GM21367 (cell line): ENCODE results near the gene GNB3.

Source experiments
- ATAC-seq: cut with Tn5 transposase; IDR thresholded peaks from one replicate; pipeline ENCODE4 v1.9.1; 2021; ENCODE audit not compliant: unreplicated experiment

GNB3 gene

DNA sequence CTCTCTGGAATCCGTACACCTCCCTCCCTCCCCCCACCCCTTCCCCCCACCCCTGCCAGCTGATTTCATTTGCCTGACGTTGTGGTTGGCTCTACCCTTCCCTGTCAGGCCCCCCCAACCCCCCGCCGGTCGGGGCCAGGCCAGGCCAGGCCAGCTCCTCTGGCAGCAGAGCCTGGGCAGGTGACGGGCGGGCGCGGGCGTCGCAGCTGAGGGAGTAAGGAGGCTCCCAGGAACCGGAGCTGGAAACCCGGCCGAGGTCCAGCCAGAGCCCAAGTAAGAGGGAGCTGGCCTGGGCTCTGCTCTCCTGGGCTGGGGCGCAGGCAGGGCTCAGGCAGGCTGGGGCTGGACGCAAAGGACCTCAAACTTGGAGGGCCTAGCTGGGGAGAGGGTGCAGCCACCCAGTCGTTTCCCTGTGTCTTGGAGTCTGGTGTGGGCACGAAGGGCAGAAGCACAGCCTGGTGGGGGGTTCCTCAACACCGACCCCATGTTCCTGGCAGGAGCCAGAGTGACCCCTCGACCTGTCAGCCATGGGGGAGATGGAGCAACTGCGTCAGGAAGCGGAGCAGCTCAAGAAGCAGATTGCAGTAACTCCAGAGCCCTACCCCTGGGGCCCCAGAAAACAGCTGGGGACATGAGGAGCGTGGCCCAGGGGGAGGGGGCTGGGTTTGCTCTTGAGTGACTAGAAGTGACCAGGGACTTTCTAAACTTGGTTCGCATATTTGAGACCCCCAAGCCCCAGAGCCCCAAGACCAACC is at the start of gene GNB3:
GNB3 (plus strand) TSS at position 165 of the 755 bp plus-strand sequence; CDS start at position 528, 363 bp downstream.
- no peak for ATAC-seq

DNA sequence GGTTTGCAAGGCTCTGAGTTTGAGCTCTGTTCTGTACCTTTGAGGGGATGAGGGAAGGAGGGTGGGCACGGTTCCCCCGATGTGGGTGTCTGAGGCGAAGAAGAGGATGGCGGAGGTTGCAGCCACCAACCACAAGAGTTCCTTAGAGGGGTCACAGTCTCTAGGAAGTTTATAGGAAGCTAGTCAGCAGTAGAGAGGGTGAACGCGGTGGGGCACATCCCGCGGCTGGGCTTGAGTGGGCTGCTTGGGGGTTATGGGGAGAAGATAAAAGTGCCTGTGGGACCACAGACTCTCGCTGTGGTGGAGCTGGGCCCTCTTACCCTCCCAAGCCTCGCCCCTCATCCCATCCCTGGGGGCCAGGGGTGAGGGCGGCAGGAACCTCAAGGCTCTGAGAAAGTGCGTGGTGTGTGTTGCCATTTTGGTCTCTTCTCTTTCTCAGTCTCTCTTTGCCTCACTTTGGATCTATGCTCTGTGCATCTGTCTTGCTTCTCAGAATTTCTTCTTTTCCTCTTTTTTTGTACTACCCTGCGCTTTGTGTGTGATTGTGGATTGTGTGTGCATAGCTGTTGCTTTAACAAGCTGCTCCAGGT is 48.7 kb upstream of the GNB3 start:
- no peak for ATAC-seq

GRCh38 chr12:6792522-6793201 is 48.1 kb upstream of the GNB3 start:
- no peak for ATAC-seq

DNA sequence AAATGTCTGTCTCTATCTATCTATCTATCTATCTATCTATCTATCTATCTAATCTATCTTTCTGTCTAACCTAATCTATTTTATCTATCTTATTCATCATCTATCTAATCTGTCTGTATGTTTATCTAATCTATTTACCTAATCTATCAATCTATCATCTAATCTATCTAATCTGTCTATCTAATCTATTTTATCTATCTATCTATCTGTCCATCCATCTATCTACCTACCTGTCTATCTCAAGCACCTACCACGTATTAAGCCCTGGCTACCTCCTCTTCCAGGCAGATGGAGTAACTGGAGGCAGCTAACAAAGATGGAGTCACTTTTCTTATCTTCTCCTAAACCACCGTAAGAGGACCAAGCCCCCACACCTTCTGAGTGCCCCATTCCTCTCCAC is 45.6 kb upstream of the GNB3 start:
- ATAC-seq, result no peak

DNA sequence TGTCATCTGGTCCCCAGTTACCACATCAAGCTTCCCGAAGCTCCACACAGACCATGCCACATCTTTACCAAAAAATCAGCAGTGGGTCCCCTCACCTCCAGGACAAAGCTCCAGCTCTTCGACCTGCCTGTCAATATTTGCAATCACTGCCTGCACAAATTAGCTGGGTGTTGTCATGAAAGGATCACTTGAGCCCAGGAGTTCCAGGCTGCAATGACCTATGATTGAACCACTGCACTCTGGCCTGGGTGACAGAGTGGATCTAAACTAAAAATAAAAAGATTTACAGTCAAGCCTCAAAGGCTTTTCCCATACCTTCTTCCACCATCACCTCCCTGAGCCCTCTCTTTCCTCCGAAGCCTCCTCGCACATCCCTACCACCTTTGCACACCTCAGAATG is 44.1 kb upstream of the GNB3 start:
- ATAC-seq, result no peak

- no peak for ATAC-seq
Measured at GRCh38 chr12:6799147-6799546, 41.6 kb upstream of the GNB3 start.

- no peak for ATAC-seq
Measured at GRCh38 chr12:6807170-6807569, 33.6 kb upstream of the GNB3 start.

- no peak for ATAC-seq
Measured at GRCh38 chr12:6809056-6809455, 31.7 kb upstream of the GNB3 start.

GRCh38 chr12:6810758-6811157 is 30.0 kb upstream of the GNB3 start:
- no peak for ATAC-seq

DNA sequence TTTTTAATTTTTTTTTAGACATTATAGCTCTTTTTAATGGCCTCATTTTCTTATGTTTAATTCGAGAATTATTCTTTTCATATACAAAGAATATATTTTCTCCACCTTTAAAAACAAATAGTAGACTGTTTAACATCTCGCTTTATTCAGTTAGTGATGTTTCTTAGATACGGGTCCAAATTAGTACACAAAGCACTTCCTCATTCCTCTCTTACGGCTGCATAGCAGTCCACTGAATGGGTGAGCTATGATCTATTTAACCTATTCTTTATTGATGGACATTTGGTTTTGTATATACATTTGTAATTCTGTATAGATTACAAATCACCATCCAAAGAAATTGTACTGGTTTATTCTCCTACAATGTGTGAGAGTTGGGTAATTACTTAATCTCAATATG is 27.4 kb upstream of the GNB3 start:
- ATAC-seq, result no peak

- no peak for ATAC-seq
Measured at GRCh38 chr12:6816598-6816997, 24.1 kb upstream of the GNB3 start.

DNA sequence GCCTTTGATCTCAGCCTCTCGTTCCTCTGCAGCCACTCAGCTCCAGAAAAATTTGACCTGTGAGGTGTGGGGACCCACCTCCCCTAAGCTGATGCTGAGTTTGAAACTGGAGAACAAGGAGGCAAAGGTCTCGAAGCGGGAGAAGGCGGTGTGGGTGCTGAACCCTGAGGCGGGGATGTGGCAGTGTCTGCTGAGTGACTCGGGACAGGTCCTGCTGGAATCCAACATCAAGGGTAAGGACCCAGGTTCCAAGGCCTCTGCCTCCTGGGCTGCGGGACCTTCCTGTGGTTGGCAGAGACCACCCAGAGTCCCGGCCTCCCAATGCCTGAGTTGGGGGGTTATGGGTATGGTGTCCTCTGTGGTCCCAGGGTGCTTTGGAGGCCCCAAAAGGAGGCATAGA is 23.6 kb upstream of the GNB3 start:
- ATAC-seq, result no peak

GRCh38 chr12:6817662-6818157 is 23.0 kb upstream of the GNB3 start:
- no peak for ATAC-seq

DNA sequence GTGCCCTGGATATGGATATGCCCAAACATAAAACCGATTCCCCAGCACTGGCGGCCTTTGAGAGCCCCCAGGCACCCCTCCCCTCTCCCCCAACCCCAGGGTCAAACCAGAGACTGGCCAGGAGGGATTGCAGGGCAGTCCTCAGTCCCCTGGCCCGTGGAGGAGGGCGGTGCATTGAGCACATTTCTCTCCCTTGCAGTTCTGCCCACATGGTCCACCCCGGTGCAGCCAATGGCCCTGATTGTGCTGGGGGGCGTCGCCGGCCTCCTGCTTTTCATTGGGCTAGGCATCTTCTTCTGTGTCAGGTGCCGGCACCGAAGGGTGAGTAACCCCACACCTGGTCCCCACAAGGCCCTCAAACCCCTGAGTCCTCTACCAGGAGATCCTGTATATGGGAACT is 22.5 kb upstream of the GNB3 start:
- no peak for ATAC-seq

DNA sequence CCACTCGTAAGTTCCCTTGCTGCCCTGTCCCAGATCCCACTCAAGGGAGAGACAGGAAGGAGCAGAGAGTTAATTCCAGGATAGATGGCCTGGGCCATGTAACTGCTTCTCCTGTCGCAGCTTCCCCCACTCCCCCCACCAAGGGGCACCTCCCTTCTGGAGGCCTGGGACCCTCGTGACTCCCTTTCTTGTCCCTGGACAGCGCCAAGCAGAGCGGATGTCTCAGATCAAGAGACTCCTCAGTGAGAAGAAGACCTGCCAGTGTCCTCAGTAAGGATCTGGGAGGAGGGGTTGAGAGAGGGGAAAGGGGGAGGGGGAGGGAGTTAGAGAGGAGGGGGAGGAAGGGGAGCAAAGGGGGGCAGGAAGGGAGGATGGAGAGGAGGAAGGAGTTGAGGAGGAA is 22.1 kb upstream of the GNB3 start:
- ATAC-seq, result no peak

GRCh38 chr12:6819106-6820030 is 21.4 kb upstream of the GNB3 start:
- ATAC-seq, result no peak

DNA sequence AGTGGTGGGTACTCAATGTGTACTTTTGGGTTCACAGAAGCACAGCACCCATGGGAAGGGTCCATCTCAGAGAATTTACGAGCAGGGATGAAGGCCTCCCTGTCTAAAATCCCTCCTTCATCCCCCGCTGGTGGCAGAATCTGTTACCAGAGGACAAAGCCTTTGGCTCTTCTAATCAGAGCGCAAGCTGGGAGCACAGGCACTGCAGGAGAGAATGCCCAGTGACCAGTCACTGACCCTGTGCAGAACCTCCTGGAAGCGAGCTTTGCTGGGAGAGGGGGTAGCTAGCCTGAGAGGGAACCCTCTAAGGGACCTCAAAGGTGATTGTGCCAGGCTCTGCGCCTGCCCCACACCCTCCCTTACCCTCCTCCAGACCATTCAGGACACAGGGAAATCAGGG is 20.6 kb upstream of the GNB3 start:
- no peak for ATAC-seq

- no peak for ATAC-seq
Measured at GRCh38 chr12:6821591-6822425, 18.9 kb upstream of the GNB3 start, which contains the start of gene GPR162. Gene GPR162, plus strand, starts transcription at chr12:6821821. Its CDS starts 2,078 bp downstream, at chr12:6823899.

- no peak for ATAC-seq
Measured at GRCh38 chr12:6822426-6823135, 18.1 kb upstream of the GNB3 start.
